Osteoblast (primary cell): ENCODE data around the gene TOP3A. TPM values are rescaled to one million over a fixed set of nuclear protein-coding genes. Genes with fewer than 3 reads are reported as not detected.
A peak's percentile ranks its signal among the peaks of the same experiment; 100 is the strongest.

Source experiments
- DNase-seq: peaks from one replicate; pipeline ENCODE4 v3.0.0; 2011; ENCODE audit warnings: low spot score, mixed read lengths; ENCODE audit not compliant: insufficient read length; ENCODE audit errors: missing footprints
- H2AFZ ChIP-seq: 2 replicates; pipeline ENCODE4 v1.6.0; 2011; ENCODE audit warnings: mild to moderate bottlenecking, low read length
- H3K27ac ChIP-seq: 2 replicates; pipeline ENCODE4 v1.5.1; 2011; ENCODE audit warnings: mild to moderate bottlenecking, low read depth, low read length, moderate library complexity
- H3K27me3 ChIP-seq: 2 replicates; pipeline ENCODE4 v1.6.0; 2012; ENCODE audit warnings: mild to moderate bottlenecking, control low read depth, inconsistent platforms, low read length, moderate library complexity; ENCODE audit not compliant: insufficient read depth
- H3K36me3 ChIP-seq: 2 replicates; pipeline ENCODE4 v1.5.1; 2011; ENCODE audit warnings: mild to moderate bottlenecking, low read length, control low read depth, moderate library complexity; ENCODE audit not compliant: insufficient read depth
- H3K4me1 ChIP-seq: 2 replicates; pipeline ENCODE4 v1.5.1; 2011; ENCODE audit warnings: mild to moderate bottlenecking, low read length, control low read depth, moderate library complexity; ENCODE audit not compliant: insufficient read depth
- H3K4me2 ChIP-seq: 2 replicates; pipeline ENCODE4 v1.6.0; 2011; ENCODE audit warnings: mild to moderate bottlenecking, low read length; ENCODE audit not compliant: insufficient read depth
- H3K4me3 ChIP-seq: fragments of 200-600 bp; sonication (generic); 3 replicates; pipeline ENCODE4 v1.5.1; 2012; ENCODE audit warnings: mild to moderate bottlenecking, low read length, inconsistent platforms; ENCODE audit not compliant: insufficient read depth
- H3K79me2 ChIP-seq: 2 replicates; pipeline ENCODE4 v1.6.0; 2012; ENCODE audit warnings: mild to moderate bottlenecking, low read length, control low read depth, inconsistent platforms; ENCODE audit not compliant: insufficient read depth
- H3K9me3 ChIP-seq: 2 replicates; pipeline ENCODE4 v1.5.1; 2011; ENCODE audit warnings: low read depth, low read length, control low read depth
- H4K20me1 ChIP-seq: 2 replicates; pipeline ENCODE4 v1.6.0; 2012; ENCODE audit warnings: mild to moderate bottlenecking, low read length, control low read depth; ENCODE audit not compliant: insufficient read depth
- total RNA-seq: library from RNA; depleted of rRNA; stranded (reverse); fragments of >200 nt; gene quantifications from 2 replicates; pipeline ENCODE4 v1.2.3, GENCODE V29; 2012
- TF ChIP-seq, protein P1 (sequence below): IDR thresholded peaks from 2 replicates; pipeline ENCODE4 v1.5.1; 2011; ENCODE audit warnings: mild to moderate bottlenecking, low read depth, low read length, moderate library complexity; ENCODE audit errors: extremely low read depth

The TOP3A gene
- total RNA-seq, 1 donor = 36.2 TPM

- H3K36me3 ChIP-seq = peaks cover 64% of the 10 kb centered on the region
- no peak overlapping the region for H3K4me2 ChIP-seq
- H2AFZ ChIP-seq = no peak overlapping the region
- no peak overlapping the region for H3K27ac ChIP-seq
- peaks cover 9% of the 10 kb centered on the region for H4K20me1 ChIP-seq
- no peaks in the 10 kb centered on the region for H3K9me3 ChIP-seq
- H3K79me2 ChIP-seq = no peaks in the 10 kb centered on the region
- H3K4me3 ChIP-seq = no peak overlapping the region
- H3K27me3 ChIP-seq = no peaks in the 10 kb centered on the region
- TF ChIP-seq, protein P1, sequence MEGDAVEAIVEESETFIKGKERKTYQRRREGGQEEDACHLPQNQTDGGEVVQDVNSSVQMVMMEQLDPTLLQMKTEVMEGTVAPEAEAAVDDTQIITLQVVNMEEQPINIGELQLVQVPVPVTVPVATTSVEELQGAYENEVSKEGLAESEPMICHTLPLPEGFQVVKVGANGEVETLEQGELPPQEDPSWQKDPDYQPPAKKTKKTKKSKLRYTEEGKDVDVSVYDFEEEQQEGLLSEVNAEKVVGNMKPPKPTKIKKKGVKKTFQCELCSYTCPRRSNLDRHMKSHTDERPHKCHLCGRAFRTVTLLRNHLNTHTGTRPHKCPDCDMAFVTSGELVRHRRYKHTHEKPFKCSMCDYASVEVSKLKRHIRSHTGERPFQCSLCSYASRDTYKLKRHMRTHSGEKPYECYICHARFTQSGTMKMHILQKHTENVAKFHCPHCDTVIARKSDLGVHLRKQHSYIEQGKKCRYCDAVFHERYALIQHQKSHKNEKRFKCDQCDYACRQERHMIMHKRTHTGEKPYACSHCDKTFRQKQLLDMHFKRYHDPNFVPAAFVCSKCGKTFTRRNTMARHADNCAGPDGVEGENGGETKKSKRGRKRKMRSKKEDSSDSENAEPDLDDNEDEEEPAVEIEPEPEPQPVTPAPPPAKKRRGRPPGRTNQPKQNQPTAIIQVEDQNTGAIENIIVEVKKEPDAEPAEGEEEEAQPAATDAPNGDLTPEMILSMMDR = no peak
- no peak for DNase-seq
- H3K4me1 ChIP-seq = no peaks in the 10 kb centered on the region
These were observed 73.4 kb downstream of the TOP3A start for GRCh38 chr17:18241229-18241871.

DNA sequence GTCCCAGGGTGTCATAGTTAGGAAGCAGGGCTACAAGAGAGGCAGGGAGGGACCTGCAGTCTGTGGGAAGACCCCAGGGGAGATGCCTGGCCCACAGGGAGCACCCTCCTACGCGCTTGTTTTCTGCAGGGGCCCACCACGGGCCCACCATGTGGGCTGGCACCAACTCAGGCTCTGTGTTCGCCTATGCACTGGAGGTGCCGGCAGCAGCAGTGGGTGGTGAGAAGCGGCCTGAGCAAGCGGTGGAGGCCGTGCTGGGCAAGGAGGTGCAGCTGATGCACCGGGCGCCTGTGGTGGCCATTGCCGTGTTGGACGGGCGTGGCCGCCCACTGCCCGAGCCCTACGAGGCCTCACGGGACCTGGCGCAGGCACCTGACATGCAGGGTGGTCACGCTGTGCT lies 74.3 kb downstream of the TOP3A start:
- Histone ChIP-seq H2AFZ (no peak overlapping the region), H3K36me3 (peaks cover 55% of the 10 kb centered on the region), H3K4me3 (no peak overlapping the region), H3K27ac (no peak overlapping the region), H3K4me1 (peaks cover 8% of the 10 kb centered on the region), H4K20me1 (peaks cover 8% of the 10 kb centered on the region), H3K79me2 (no peaks in the 10 kb centered on the region), H3K9me3 (no peaks in the 10 kb centered on the region), H3K4me2 (no peak overlapping the region), H3K27me3 (no peaks in the 10 kb centered on the region)
- TF ChIP-seq, protein P1 = no peak
- no peak for DNase-seq

GRCh38 chr17:18238299-18238698 lies 76.5 kb downstream of the TOP3A start:
- no peak overlapping the region for H2AFZ ChIP-seq
- TF ChIP-seq, protein P1 = no peak
- no peaks in the 10 kb centered on the region for H3K27me3 ChIP-seq
- H3K27ac ChIP-seq = no peak overlapping the region
- H4K20me1 ChIP-seq = no peaks in the 10 kb centered on the region
- H3K79me2 ChIP-seq = peaks cover 8% of the 10 kb centered on the region
- H3K4me1 ChIP-seq = peaks cover 12% of the 10 kb centered on the region
- no peak overlapping the region for H3K4me2 ChIP-seq
- H3K36me3 ChIP-seq = peaks cover 52% of the 10 kb centered on the region
- no peaks in the 10 kb centered on the region for H3K9me3 ChIP-seq
- H3K4me3 ChIP-seq = no peak overlapping the region
- no peak for DNase-seq

DNA sequence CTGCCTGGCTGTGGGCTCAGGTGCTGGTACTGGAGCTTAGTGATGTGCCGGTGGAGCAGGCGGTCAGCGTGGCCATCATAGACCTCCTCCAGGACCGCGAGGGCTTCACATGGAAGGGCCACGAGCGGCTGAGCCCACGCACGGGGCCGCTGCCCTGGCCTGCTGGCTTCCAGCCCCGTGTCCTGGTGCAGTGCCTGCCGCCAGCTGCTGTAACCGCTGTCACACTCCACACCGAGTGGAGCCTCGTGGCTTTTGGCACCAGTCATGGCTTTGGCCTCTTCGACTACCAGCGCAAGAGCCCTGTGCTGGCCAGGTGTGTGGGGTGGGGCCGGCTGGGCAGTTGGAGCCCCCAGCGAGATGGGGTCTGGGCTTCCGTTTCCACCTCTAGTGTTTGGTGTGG lies 77.3 kb downstream of the TOP3A start:
- peaks cover 16% of the 10 kb centered on the region for H3K79me2 ChIP-seq
- no peaks in the 10 kb centered on the region for H3K27me3 ChIP-seq
- peaks cover 12% of the 10 kb centered on the region for H3K4me1 ChIP-seq
- TF ChIP-seq, protein P1 = no peak
- no peak overlapping the region for H2AFZ ChIP-seq
- peaks cover 56% of the 10 kb centered on the region for H3K36me3 ChIP-seq
- H3K27ac ChIP-seq = no peak overlapping the region
- H4K20me1 ChIP-seq = peaks cover 8% of the 10 kb centered on the region
- H3K9me3 ChIP-seq = no peaks in the 10 kb centered on the region
- DNase-seq = peak; percentile 78
- H3K4me2 ChIP-seq = no peak overlapping the region
- no peak overlapping the region for H3K4me3 ChIP-seq
